ENCODE measurements around the gene OPTC.

GRCh38 chr1:203518541-203518940 lies 24.6 kb downstream of the OPTC start:
- TF ChIP-seq POLR2A (IDR thresholded peaks at IDR 0.05; ENCODE audit: low read depth, low read length) (no peak), POLR2AphosphoS5 (IDR thresholded peaks at IDR 0.05; ENCODE audit: low read depth, low read length) (no peak), TAF1 (IDR thresholded peaks at IDR 0.05; ENCODE audit: low read depth, low read length) (no peak), POU2F2 (IDR thresholded peaks at IDR 0.05; ENCODE audit: low read depth, low read length) (no peak), SPI1 (IDR thresholded peaks at IDR 0.05; ENCODE audit: low read depth, low read length) (no peak)

Data from GM12891 (cell line).